ENCODE results near the gene CAPN15.

Gene CAPN15

DNA sequence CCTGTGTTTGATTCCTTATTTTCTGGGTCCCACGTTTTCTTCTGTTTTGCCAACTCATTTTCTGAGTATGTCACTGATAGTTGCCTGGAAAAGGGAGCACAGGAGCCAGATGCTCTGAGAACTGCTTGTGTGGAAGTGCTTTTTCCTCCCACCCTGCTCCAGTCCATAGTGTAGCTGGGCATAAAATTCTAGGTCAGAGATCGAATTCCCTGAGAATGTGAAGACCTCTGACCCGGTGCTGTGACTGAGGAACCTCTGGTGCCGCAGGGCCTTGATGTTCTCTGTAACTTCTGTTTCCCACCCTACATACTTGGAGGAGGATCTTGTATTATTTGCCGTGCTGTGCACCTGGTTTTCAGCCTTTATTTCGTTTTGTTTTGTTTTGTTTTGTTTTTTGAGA lies 19.5 kb upstream of the CAPN15 start:
- peaks cover 7% of the 10 kb centered on the region for H3K36me3 ChIP-seq (ENCODE audit: control insufficient read depth, insufficient read depth, low read length)
- no peak overlapping the region for H3K27ac ChIP-seq (ENCODE audit: low read depth, low read length, severe bottlenecking)
- H3K4me1 ChIP-seq (ENCODE audit: control insufficient read depth, insufficient read depth, low read length, poor library complexity, severe bottlenecking), result no peaks in the 10 kb centered on the region
- H3K4me3 ChIP-seq (ENCODE audit: extremely low read depth, insufficient read depth, low read length, poor library complexity, severe bottlenecking), result no peak overlapping the region
- WGBS, 2 experiments (ENCODE audit: insufficient coverage in 2 of 2), result 76 to 87% methylated on average over 3 to 4 of the region's 6 CpGs
- no peaks in the 10 kb centered on the region for H3K9me3 ChIP-seq (ENCODE audit: control insufficient read depth, low read length)

DNA sequence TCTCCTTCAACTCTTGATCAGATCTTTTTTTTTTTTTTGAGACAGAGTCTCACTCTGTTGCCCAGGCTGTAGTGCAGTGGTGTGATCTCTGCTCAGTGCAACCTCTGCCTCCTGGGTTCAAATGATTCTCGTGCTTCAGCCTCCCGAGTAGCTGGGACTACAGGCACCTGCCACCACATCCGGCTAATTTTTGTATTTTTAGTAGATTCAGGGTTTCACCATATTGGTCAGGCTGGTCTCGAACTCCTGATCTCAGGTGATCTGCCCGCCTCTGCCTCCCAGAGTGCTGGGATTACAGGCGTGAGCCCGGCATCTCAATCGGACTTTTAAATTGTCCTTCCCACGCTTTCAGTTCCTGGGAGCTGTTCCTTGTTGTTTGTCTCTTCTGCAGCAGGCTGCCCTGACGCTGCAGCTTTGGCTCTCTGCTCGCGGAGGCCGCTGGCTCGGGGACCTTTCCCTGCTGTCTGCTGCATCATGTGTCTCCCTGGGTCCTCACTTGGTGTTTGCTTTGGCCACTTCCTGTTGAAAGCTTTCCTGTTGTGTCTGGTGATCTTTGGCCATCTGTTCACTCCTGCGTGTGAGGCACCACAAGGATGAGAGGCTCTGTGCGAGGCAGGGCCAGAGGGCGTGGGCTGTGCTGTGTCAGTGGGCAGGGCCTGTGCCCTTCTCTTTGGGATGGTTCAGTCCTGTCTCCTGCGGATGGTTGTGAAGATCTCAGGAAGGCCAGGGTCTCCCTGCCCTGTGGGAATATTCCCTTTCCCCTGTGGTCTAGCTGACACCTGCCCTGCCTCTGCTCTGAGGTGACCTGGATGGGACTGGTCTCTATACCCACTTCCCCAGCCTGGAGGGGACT lies 18.4 kb upstream of the CAPN15 start:
- H3K36me3 ChIP-seq (ENCODE audit: control insufficient read depth, insufficient read depth, low read length), result peaks cover 7% of the 10 kb centered on the region
- H3K9me3 ChIP-seq (ENCODE audit: control insufficient read depth, low read length), result no peaks in the 10 kb centered on the region
- no peak overlapping the region for H3K27ac ChIP-seq (ENCODE audit: low read depth, low read length, severe bottlenecking)
- no peaks in the 10 kb centered on the region for H3K4me1 ChIP-seq (ENCODE audit: control insufficient read depth, insufficient read depth, low read length, poor library complexity, severe bottlenecking)
- no peak overlapping the region for H3K4me3 ChIP-seq (ENCODE audit: extremely low read depth, insufficient read depth, low read length, poor library complexity, severe bottlenecking)
- WGBS, 2 experiments (ENCODE audit: insufficient coverage in 2 of 2), result 95 to 96% methylated on average over 18 of the region's 18 CpGs

- no peaks in the 10 kb centered on the region for H3K4me1 ChIP-seq (ENCODE audit: control insufficient read depth, insufficient read depth, low read length, poor library complexity, severe bottlenecking)
- H3K4me3 ChIP-seq (ENCODE audit: extremely low read depth, insufficient read depth, low read length, poor library complexity, severe bottlenecking), result no peak overlapping the region
- H3K36me3 ChIP-seq (ENCODE audit: control insufficient read depth, insufficient read depth, low read length), result peaks cover 9% of the 10 kb centered on the region
- WGBS, 2 experiments (ENCODE audit: insufficient coverage in 2 of 2), result 98% methylated on average over 33 to 35 of the region's 35 CpGs
- H3K27ac ChIP-seq (ENCODE audit: low read depth, low read length, severe bottlenecking), result no peak overlapping the region
- no peaks in the 10 kb centered on the region for H3K9me3 ChIP-seq (ENCODE audit: control insufficient read depth, low read length)
These were observed 17.3 kb upstream of the CAPN15 start for GRCh38 chr16:510066-510825.

DNA sequence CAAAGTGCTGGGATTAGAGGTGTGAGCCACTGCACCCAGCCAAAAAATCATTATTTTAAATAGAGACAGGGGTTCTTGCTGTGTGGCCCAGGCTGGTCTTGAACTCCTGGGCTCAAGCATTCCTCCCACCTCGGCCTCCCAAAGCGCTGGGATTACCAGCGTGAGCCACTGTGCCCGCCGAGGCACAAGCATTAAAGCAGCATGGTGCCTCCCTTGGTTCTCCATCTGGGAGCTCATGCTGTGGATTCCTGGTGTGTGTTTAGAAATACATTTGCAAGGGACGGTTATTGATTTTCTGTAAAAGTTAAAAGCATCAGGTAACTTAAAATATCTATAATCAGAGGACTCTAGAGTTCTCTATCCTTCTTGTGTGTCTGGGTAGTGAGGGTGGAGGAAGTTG lies 14.7 kb upstream of the CAPN15 start:
- peaks cover 19% of the 10 kb centered on the region for H3K36me3 ChIP-seq (ENCODE audit: control insufficient read depth, insufficient read depth, low read length)
- no peak overlapping the region for H3K4me3 ChIP-seq (ENCODE audit: extremely low read depth, insufficient read depth, low read length, poor library complexity, severe bottlenecking)
- no peaks in the 10 kb centered on the region for H3K9me3 ChIP-seq (ENCODE audit: control insufficient read depth, low read length)
- H3K27ac ChIP-seq (ENCODE audit: low read depth, low read length, severe bottlenecking), result no peak overlapping the region
- 92 to 100% methylated on average over 1 to 4 of the region's 6 CpGs for WGBS, 2 experiments (ENCODE audit: insufficient coverage in 2 of 2)
- H3K4me1 ChIP-seq (ENCODE audit: control insufficient read depth, insufficient read depth, low read length, poor library complexity, severe bottlenecking), result no peaks in the 10 kb centered on the region

DNA sequence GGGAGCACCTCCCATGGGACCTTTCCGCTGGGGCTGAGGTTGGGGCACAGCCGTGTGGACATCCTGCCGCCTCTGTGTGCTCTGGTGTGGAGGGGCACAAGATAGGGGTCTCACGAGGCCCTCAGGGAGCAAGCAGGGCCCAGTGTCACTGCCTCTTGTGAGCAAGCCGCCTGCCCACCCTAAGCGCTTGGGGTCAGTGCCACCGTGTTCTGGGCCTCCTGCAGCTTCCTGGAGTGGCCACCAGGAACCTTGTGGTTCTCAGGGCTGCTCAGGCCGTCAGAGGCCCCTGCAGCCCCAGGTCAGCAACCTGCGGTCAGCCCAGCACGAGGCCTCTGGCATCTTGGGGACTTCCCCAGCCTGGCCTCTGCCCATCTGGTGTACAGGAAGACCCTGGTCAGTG lies 13.6 kb upstream of the CAPN15 start:
- 92 to 98% methylated on average over 7 to 10 of the region's 10 CpGs for WGBS, 2 experiments (ENCODE audit: insufficient coverage in 2 of 2)
- Histone ChIP-seq H3K4me3 (ENCODE audit: extremely low read depth, insufficient read depth, low read length, poor library complexity, severe bottlenecking) (no peak overlapping the region), H3K4me1 (ENCODE audit: control insufficient read depth, insufficient read depth, low read length, poor library complexity, severe bottlenecking) (no peaks in the 10 kb centered on the region), H3K27ac (ENCODE audit: low read depth, low read length, severe bottlenecking) (no peak overlapping the region), H3K36me3 (ENCODE audit: control insufficient read depth, insufficient read depth, low read length) (peaks cover 22% of the 10 kb centered on the region), H3K9me3 (ENCODE audit: control insufficient read depth, low read length) (no peaks in the 10 kb centered on the region)

DNA sequence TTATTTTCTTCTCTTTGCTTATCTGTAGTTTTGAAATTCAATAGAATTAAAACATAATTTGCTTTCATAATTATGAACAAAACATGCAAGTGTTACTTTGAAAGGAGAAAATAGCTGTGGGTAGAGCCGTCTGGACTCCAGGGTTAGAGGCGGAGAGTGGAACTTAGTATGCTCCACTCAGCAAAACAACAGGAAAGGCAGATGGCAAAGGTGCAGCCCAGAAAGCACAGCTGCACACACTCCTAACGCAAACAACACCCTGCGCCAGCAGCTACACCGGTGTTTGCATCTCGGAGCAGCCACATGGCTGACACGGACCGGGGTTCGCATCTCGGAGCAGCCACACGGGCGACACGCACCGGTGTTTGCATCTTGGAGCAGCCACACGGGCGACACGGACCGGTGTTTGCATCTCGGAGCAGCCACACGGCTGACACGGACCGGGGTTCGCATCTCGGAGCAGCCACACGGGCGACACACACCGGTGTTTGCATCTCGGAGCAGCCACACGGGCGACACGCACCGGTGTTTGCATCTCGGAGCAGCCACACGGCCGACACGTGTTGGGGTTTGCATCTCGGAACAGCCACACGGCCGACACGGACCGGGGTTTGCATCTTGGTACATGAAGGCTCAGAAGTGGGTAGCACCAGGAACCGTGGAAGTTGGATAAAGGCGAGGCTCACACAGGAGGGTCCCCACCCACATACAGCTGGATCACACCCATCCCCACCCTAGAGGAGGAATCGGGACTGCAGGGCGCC lies 12.2 kb upstream of the CAPN15 start:
- Histone ChIP-seq H3K27ac (ENCODE audit: low read depth, low read length, severe bottlenecking) (no peak overlapping the region), H3K4me3 (ENCODE audit: extremely low read depth, insufficient read depth, low read length, poor library complexity, severe bottlenecking) (no peak overlapping the region), H3K36me3 (ENCODE audit: control insufficient read depth, insufficient read depth, low read length) (peaks cover 23% of the 10 kb centered on the region), H3K4me1 (ENCODE audit: control insufficient read depth, insufficient read depth, low read length, poor library complexity, severe bottlenecking) (no peaks in the 10 kb centered on the region), H3K9me3 (ENCODE audit: control insufficient read depth, low read length) (no peaks in the 10 kb centered on the region)
- WGBS, 2 experiments (ENCODE audit: insufficient coverage in 2 of 2), result 94 to 96% methylated on average over 33 to 44 of the region's 45 CpGs

DNA sequence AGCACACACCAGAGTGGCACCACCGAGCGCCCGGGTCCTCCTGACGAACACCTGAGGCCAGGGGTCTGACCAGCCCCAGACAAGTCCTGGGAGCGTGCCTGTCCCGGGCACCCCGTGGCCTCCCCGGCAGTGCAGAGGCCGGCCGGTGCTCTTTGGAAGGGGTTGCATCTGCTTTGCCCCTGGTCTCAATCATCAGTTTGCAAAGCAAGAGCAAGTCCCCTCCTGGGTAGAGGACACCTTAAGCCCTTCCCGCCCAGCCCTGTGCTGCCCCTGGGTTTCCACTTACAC lies 11.6 kb upstream of the CAPN15 start:
- H3K4me1 ChIP-seq (ENCODE audit: control insufficient read depth, insufficient read depth, low read length, poor library complexity, severe bottlenecking), result no peaks in the 10 kb centered on the region
- no peak overlapping the region for H3K27ac ChIP-seq (ENCODE audit: low read depth, low read length, severe bottlenecking)
- 95 to 98% methylated on average over 8 to 11 of the region's 11 CpGs for WGBS, 2 experiments (ENCODE audit: insufficient coverage in 2 of 2)
- no peaks in the 10 kb centered on the region for H3K9me3 ChIP-seq (ENCODE audit: control insufficient read depth, low read length)
- no peak overlapping the region for H3K4me3 ChIP-seq (ENCODE audit: extremely low read depth, insufficient read depth, low read length, poor library complexity, severe bottlenecking)
- peaks cover 28% of the 10 kb centered on the region for H3K36me3 ChIP-seq (ENCODE audit: control insufficient read depth, insufficient read depth, low read length)

DNA sequence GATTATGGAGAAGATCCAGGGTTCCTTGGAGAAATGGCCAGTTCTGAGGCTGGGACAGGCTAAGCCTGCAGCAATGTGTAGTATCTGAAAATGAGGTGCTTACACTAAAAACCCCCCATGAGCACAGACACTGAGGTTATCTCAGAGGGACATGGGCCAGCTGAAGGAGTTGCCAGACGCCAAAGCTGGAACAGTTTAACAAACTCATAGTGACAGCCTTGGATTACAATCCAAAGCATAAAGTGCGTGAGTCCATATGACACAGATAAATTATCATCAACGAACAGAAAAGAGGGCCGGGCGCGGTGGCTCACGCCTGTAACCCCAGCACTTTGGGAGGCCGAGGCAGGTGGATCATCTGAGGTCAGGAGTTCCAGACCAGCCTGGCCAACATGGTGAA lies 11.2 kb upstream of the CAPN15 start:
- Histone ChIP-seq H3K27ac (ENCODE audit: low read depth, low read length, severe bottlenecking) (no peak overlapping the region), H3K4me1 (ENCODE audit: control insufficient read depth, insufficient read depth, low read length, poor library complexity, severe bottlenecking) (no peaks in the 10 kb centered on the region), H3K4me3 (ENCODE audit: extremely low read depth, insufficient read depth, low read length, poor library complexity, severe bottlenecking) (no peak overlapping the region), H3K36me3 (ENCODE audit: control insufficient read depth, insufficient read depth, low read length) (peaks cover 30% of the 10 kb centered on the region), H3K9me3 (ENCODE audit: control insufficient read depth, low read length) (no peaks in the 10 kb centered on the region)
- 96 to 99% methylated on average over 8 of the region's 8 CpGs for WGBS, 2 experiments (ENCODE audit: insufficient coverage in 2 of 2)

- H3K36me3 ChIP-seq (ENCODE audit: control insufficient read depth, insufficient read depth, low read length), result peaks cover 42% of the 10 kb centered on the region
- 97 to 98% methylated on average over 6 to 9 of the region's 9 CpGs for WGBS, 2 experiments (ENCODE audit: insufficient coverage in 2 of 2)
- no peak overlapping the region for H3K4me3 ChIP-seq (ENCODE audit: extremely low read depth, insufficient read depth, low read length, poor library complexity, severe bottlenecking)
- no peak overlapping the region for H3K27ac ChIP-seq (ENCODE audit: low read depth, low read length, severe bottlenecking)
- H3K9me3 ChIP-seq (ENCODE audit: control insufficient read depth, low read length), result no peaks in the 10 kb centered on the region
- H3K4me1 ChIP-seq (ENCODE audit: control insufficient read depth, insufficient read depth, low read length, poor library complexity, severe bottlenecking), result no peaks in the 10 kb centered on the region
These were observed 8.7 kb upstream of the CAPN15 start for GRCh38 chr16:518858-519257.

DNA sequence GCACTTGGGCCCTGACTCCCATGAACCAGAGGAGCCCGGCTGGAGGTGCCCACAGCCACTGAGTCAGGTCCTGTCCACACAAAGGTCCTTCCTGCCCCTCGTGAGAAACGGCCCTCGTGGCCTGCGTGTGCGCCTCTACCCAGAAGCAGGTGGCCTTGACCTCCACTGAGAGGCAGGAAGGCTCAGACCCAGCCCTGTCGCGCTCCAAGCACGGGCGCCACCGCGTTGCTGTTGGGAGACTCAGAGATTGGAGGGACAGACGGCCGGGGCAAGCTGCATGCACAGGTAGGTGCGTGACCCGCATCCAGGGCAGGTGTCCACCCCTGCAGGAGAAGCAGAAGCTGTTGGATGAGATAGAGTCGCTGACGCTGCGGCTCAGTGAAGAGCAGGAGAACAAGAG lies 8.1 kb upstream of the CAPN15 start:
- Histone ChIP-seq H3K27ac (ENCODE audit: low read depth, low read length, severe bottlenecking) (no peak overlapping the region), H3K9me3 (ENCODE audit: control insufficient read depth, low read length) (no peaks in the 10 kb centered on the region), H3K36me3 (ENCODE audit: control insufficient read depth, insufficient read depth, low read length) (peaks cover 42% of the 10 kb centered on the region), H3K4me3 (ENCODE audit: extremely low read depth, insufficient read depth, low read length, poor library complexity, severe bottlenecking) (no peak overlapping the region), H3K4me1 (ENCODE audit: control insufficient read depth, insufficient read depth, low read length, poor library complexity, severe bottlenecking) (no peaks in the 10 kb centered on the region)
- WGBS, 2 experiments (ENCODE audit: insufficient coverage in 2 of 2), result 96 to 97% methylated on average over 19 of the region's 19 CpGs
